ENCODE measurements around the gene ADAM19.

DNA sequence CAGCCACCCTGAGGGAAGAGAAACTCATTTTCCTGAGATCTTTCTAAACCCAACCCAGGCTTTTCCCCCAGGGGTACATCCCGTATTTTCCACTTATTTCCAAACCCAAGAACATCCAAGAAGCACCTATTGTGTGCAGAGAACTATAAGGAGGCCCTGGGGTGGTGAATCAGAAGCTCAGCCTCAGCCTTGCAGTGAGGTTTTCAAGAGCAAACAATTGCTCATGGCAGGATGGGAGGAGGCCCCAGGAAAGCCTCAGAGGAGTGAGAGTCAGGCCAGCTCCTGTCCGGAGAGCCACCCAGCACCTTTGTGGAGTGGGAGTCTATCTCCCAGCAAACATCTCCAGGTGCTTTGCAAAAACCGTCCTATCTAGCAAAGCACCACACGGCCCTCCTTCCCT, 96.4 kb downstream of the ADAM19 start:
- TF ChIP-seq CTCF (IDR thresholded peaks at IDR 0.05) (no peak), POLR2AphosphoS5 (IDR thresholded peaks at IDR 0.05; ENCODE audit: low read depth, low read length) (no peak), SIN3A (IDR thresholded peaks at IDR 0.05; ENCODE audit: borderline replicate concordance, low read depth, low read length) (no peak), ELF1 (IDR thresholded peaks at IDR 0.05) (no peak), GABPA (IDR thresholded peaks at IDR 0.05; ENCODE audit: low read depth) (no peak)

All from SK-N-SH (cell line).